ENCODE results near the gene KCNJ12. TPM values are rescaled to one million over a fixed set of nuclear protein-coding genes. Genes with fewer than 3 reads are reported as not detected.

Gene KCNJ12
- total RNA-seq, 1 experiment from 2014 or later, result 5.8 TPM

DNA sequence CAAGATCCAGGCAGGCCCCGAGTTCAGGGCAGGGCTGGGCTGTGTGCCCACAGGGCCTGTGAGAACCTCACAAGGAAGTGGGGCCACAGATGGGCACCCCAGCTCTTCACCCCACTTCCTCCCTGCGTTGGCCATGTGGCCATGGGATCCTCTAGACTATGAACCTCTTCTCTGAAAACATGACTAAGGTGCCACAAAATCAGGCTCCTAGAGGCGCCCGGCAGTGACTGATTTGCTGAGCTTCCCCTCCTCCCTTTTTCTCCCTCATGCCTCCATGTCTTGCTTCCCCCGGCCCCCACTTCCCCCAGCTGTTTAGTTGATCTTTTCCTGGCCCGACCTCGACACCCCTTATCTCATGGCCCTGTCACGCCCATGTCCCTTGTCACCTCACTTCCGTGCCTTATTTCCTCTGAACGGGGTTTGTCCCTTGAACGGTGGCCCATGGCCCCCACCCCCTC, 87.1 kb downstream of the KCNJ12 start:
- CTCF ChIA-PET, result no interaction called here
- intact Hi-C loops (cut with micrococcal nuclease), result no loop called here
- H2AFZ ChIP-seq (ENCODE audit: low read depth, low read length, poor library complexity, severe bottlenecking), result no peak overlapping the region
- no peak overlapping the region for H3K4me2 ChIP-seq (ENCODE audit: low read length)
- H3K4me3 ChIP-seq (replicated peaks in 1 of 2; ENCODE audit: low read depth in 1 of 2, low read length in 2 of 2), result no peak overlapping the region
- H3K9ac ChIP-seq (ENCODE audit: low read length), result no peak overlapping the region
- no peaks in the 10 kb centered on the region for H3K9me3 ChIP-seq (ENCODE audit: control insufficient read depth in 1 of 2, insufficient read depth in 1 of 2, low read depth in 1 of 2, low read length in 2 of 2)
- ATAC-seq (no peak), DNase-seq (ENCODE audit: low read depth, low spot score) (no peak)
- no TSS peak for BruUV-seq (replicated peaks)
- no peaks in the 10 kb centered on the region for H3K9me2 ChIP-seq (ENCODE audit: insufficient read depth)
- RAD21 ChIA-PET (ENCODE audit: low non-redundant PET in 1 of 2, low total read pairs in 2 of 2, uncharacterized antibody in 2 of 2, unreplicated experiment in 2 of 2), result no interaction called here
- no peak overlapping the region for H3K27ac ChIP-seq (ENCODE audit: low read depth, low read length)
- no peaks in the 10 kb centered on the region for H4K20me1 ChIP-seq (ENCODE audit: insufficient read depth)
- no peaks in the 10 kb centered on the region for H3K4me1 ChIP-seq (ENCODE audit: control insufficient read depth in 1 of 2, insufficient read depth in 2 of 2, low read length in 2 of 2)
- POLR2A ChIA-PET, result no interaction called here
- no peaks in the 10 kb centered on the region for H3K79me2 ChIP-seq (ENCODE audit: insufficient read depth, low read length)
- 0 out of 2 replicates have a peak, but pooled peaks cover 5% of the 10 kb centered on the region for H3K27me3 ChIP-seq (ENCODE audit: insufficient read depth, low read length)
- TF ChIP-seq SIN3A (IDR thresholded peaks at IDR 0.05; ENCODE audit: low read depth) (no peak), EGR1 (IDR thresholded peaks at IDR 0.05; ENCODE audit: low read depth) (no peak), CBX3 (IDR thresholded peaks at IDR 0.05; ENCODE audit: low read depth) (no peak)
- no peaks in the 10 kb centered on the region for H3K36me3 ChIP-seq (ENCODE audit: control insufficient read depth in 1 of 2, insufficient read depth in 2 of 2, low read length in 2 of 2)

DNA sequence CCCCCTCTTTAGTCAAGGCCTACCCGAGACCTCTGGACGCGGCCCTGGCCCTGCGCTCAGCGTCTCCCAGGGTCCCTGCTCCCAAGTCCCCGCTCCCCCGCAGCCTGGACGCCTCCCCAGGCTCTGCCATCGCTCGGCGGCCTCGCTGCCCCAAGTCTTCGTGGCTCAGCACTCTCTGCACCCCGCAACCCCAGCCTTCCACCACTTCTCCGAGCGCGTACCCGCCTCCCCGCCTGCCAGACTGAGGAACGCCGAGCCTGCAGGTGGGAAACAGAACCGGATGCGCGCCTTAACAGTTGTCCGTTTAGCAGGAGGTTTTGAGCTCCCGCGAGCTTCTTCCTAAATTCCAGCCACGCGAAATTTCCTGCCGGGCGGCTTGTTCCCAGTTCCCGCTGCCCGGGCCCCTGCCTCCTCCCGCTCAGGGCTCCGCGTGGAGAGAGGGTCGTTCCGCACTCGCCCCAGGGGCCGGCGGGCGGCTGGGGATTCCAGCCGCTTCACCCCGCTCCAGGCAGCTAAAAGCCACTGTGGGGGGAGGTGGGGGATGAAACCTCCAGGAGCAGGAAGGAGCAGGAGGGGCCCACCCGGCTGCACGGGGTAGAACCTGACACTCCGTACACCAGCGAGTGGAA, 87.7 kb downstream of the KCNJ12 start:
- TF ChIP-seq, protein P1, sequence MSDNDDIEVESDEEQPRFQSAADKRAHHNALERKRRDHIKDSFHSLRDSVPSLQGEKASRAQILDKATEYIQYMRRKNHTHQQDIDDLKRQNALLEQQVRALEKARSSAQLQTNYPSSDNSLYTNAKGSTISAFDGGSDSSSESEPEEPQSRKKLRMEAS (IDR thresholded peaks at IDR 0.05), result no peak
- TF ChIP-seq ZFX (IDR thresholded peaks at IDR 0.05) (no peak), SIN3A (IDR thresholded peaks at IDR 0.05; ENCODE audit: low read depth) (no peak), EZH2 (IDR thresholded peaks at IDR 0.05) (no peak), FOSL1 (IDR thresholded peaks at IDR 0.05; ENCODE audit: low read depth) (no peak), TCF7L2 (IDR thresholded peaks at IDR 0.05; ENCODE audit: borderline replicate concordance, extremely low read depth, insufficient read depth, insufficient read length) (no peak), SP1 (IDR thresholded peaks at IDR 0.05; ENCODE audit: low read depth) (no peak), CEBPB (IDR thresholded peaks at IDR 0.05; ENCODE audit: low read depth) (no peak)
- TF ChIP-seq, protein P2, sequence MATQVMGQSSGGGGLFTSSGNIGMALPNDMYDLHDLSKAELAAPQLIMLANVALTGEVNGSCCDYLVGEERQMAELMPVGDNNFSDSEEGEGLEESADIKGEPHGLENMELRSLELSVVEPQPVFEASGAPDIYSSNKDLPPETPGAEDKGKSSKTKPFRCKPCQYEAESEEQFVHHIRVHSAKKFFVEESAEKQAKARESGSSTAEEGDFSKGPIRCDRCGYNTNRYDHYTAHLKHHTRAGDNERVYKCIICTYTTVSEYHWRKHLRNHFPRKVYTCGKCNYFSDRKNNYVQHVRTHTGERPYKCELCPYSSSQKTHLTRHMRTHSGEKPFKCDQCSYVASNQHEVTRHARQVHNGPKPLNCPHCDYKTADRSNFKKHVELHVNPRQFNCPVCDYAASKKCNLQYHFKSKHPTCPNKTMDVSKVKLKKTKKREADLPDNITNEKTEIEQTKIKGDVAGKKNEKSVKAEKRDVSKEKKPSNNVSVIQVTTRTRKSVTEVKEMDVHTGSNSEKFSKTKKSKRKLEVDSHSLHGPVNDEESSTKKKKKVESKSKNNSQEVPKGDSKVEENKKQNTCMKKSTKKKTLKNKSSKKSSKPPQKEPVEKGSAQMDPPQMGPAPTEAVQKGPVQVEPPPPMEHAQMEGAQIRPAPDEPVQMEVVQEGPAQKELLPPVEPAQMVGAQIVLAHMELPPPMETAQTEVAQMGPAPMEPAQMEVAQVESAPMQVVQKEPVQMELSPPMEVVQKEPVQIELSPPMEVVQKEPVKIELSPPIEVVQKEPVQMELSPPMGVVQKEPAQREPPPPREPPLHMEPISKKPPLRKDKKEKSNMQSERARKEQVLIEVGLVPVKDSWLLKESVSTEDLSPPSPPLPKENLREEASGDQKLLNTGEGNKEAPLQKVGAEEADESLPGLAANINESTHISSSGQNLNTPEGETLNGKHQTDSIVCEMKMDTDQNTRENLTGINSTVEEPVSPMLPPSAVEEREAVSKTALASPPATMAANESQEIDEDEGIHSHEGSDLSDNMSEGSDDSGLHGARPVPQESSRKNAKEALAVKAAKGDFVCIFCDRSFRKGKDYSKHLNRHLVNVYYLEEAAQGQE (IDR thresholded peaks at IDR 0.05; ENCODE audit: low read depth), result no peak
- TF ChIP-seq, protein P3, sequence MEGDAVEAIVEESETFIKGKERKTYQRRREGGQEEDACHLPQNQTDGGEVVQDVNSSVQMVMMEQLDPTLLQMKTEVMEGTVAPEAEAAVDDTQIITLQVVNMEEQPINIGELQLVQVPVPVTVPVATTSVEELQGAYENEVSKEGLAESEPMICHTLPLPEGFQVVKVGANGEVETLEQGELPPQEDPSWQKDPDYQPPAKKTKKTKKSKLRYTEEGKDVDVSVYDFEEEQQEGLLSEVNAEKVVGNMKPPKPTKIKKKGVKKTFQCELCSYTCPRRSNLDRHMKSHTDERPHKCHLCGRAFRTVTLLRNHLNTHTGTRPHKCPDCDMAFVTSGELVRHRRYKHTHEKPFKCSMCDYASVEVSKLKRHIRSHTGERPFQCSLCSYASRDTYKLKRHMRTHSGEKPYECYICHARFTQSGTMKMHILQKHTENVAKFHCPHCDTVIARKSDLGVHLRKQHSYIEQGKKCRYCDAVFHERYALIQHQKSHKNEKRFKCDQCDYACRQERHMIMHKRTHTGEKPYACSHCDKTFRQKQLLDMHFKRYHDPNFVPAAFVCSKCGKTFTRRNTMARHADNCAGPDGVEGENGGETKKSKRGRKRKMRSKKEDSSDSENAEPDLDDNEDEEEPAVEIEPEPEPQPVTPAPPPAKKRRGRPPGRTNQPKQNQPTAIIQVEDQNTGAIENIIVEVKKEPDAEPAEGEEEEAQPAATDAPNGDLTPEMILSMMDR (IDR thresholded peaks at IDR 0.05 in 2 of 3, conservative IDR thresholded peaks at IDR 0.05 in 1 of 3; ENCODE audit: borderline replicate concordance in 1 of 3, insufficient read depth in 1 of 3, low read depth in 2 of 3, low read length in 2 of 3), result no peak
- BruUV-seq (replicated peaks), result no TSS peak
- Histone ChIP-seq H3K9me2 (ENCODE audit: insufficient read depth) (no peaks in the 10 kb centered on the region), H3K4me3 (replicated peaks in 1 of 2; ENCODE audit: low read depth in 1 of 2, low read length in 2 of 2) (no peak overlapping the region), H3K27ac (ENCODE audit: low read depth, low read length) (no peak overlapping the region), H3K79me2 (ENCODE audit: insufficient read depth, low read length) (no peaks in the 10 kb centered on the region), H3K4me1 (ENCODE audit: control insufficient read depth in 1 of 2, insufficient read depth in 2 of 2, low read length in 2 of 2) (no peaks in the 10 kb centered on the region), H3K9me3 (ENCODE audit: control insufficient read depth in 1 of 2, insufficient read depth in 1 of 2, low read depth in 1 of 2, low read length in 2 of 2) (no peaks in the 10 kb centered on the region), H2AFZ (ENCODE audit: low read depth, low read length, poor library complexity, severe bottlenecking) (no peak overlapping the region), H3K27me3 (ENCODE audit: insufficient read depth, low read length) (0 out of 2 replicates have a peak, but pooled peaks cover under 1% of the 10 kb centered on the region), H3K9ac (ENCODE audit: low read length) (no peak overlapping the region), H4K20me1 (ENCODE audit: insufficient read depth) (no peaks in the 10 kb centered on the region), H3K4me2 (ENCODE audit: low read length) (no peak overlapping the region), H3K36me3 (ENCODE audit: control insufficient read depth in 1 of 2, insufficient read depth in 2 of 2, low read length in 2 of 2) (no peaks in the 10 kb centered on the region)
- CTCF ChIA-PET, result no interaction called here
- POLR2A ChIA-PET, result no interaction called here
- intact Hi-C loops (cut with micrococcal nuclease), result no loop called here
- DNase-seq (ENCODE audit: low read depth, low spot score) (no peak), ATAC-seq (no peak)
- RAD21 ChIA-PET (ENCODE audit: low non-redundant PET in 1 of 2, low total read pairs in 2 of 2, uncharacterized antibody in 2 of 2, unreplicated experiment in 2 of 2), result no interaction called here

Data from HCT116 (cell line).